Mesenchymal stem cell (in vitro differentiated cells and primary cell): ENCODE measurements around the gene DIPK1A.

Experiments used
- DNase-seq: peaks from one replicate; pipeline ENCODE4 v3.0.0-alpha.2; 2013
- H2AFZ ChIP-seq: one replicate; pipeline ENCODE4 v1.6.1; 2013; ENCODE audit warnings: low read depth, mild to moderate bottlenecking, control low read depth, inconsistent platforms, low read length, moderate library complexity
- H2AK5ac ChIP-seq: 2 replicates; pipeline ENCODE4 v1.6.1; 2013; ENCODE audit warnings: low read length, moderate library complexity, mild to moderate bottlenecking, inconsistent platforms; ENCODE audit not compliant: severe bottlenecking
- H2BK120ac ChIP-seq: one replicate; pipeline ENCODE4 v1.6.1; 2013; ENCODE audit warnings: low read depth, mild to moderate bottlenecking, inconsistent platforms, low read length, moderate library complexity
- H2BK12ac ChIP-seq, 2 experiments: one replicate each; pipeline ENCODE4 v1.6.1; 2013; ENCODE audit warnings: inconsistent platforms in 2 of 2, low read length in 2 of 2, mild to moderate bottlenecking in 2 of 2, moderate library complexity in 2 of 2, control low read depth in 1 of 2
- H2BK15ac ChIP-seq: one replicate; pipeline ENCODE4 v1.6.1; 2013; ENCODE audit warnings: mild to moderate bottlenecking, low read depth, inconsistent platforms; ENCODE audit not compliant: poor library complexity, severe bottlenecking
- H2BK5ac ChIP-seq: 2 replicates; pipeline ENCODE4 v1.6.1; 2013; ENCODE audit warnings: low read depth, mild to moderate bottlenecking, low read length, control low read depth, inconsistent platforms; ENCODE audit not compliant: poor library complexity, severe bottlenecking
- H3K14ac ChIP-seq, 2 experiments: one replicate each; pipeline ENCODE4 v1.6.1; 2013; ENCODE audit warnings: inconsistent platforms in 2 of 2, low read length in 2 of 2, control low read depth in 1 of 2, mild to moderate bottlenecking in 1 of 2, moderate library complexity in 1 of 2
- H3K18ac ChIP-seq, 2 experiments: one replicate each; pipeline ENCODE4 v1.6.1; 2013; ENCODE audit warnings: inconsistent platforms in 2 of 2, low read length in 2 of 2, control low read depth in 1 of 2, low read depth in 1 of 2, mild to moderate bottlenecking in 1 of 2
- H3K23ac ChIP-seq, 2 experiments: one replicate each; pipeline ENCODE4 v1.6.1; 2013; ENCODE audit warnings: inconsistent platforms in 2 of 2, low read length in 2 of 2, mild to moderate bottlenecking in 2 of 2, moderate library complexity in 2 of 2, control low read depth in 1 of 2
- H3K27ac ChIP-seq: 2 replicates; pipeline ENCODE4 v1.5.1; 2013; ENCODE audit warnings: mild to moderate bottlenecking, moderate library complexity, low read length, control low read depth, inconsistent platforms; ENCODE audit not compliant: poor library complexity, severe bottlenecking
- H3K27me3 ChIP-seq, 2 experiments: 2 replicates each; pipeline versions ENCODE4 v1.6.1 to v1.7.0; 2013; ENCODE audit warnings: low read length in 2 of 2, mild to moderate bottlenecking in 2 of 2, moderate library complexity in 2 of 2, control low read depth in 1 of 2, inconsistent platforms in 1 of 2; ENCODE audit not compliant: control insufficient read depth in 1 of 2, insufficient read depth in 1 of 2
- H3K36me3 ChIP-seq, 2 experiments: 2 replicates each; pipeline versions ENCODE4 v1.6.1 to v1.7.0; 2013; ENCODE audit warnings: low read length in 2 of 2, control low read depth in 1 of 2, inconsistent platforms in 1 of 2, low read depth in 1 of 2, mild to moderate bottlenecking in 1 of 2; ENCODE audit not compliant: insufficient read depth in 2 of 2, control insufficient read depth in 1 of 2
- H3K4ac ChIP-seq, 2 experiments: one replicate each; pipeline ENCODE4 v1.6.1; 2013; ENCODE audit warnings: inconsistent platforms in 2 of 2, low read length in 2 of 2, mild to moderate bottlenecking in 2 of 2, moderate library complexity in 2 of 2, control low read depth in 1 of 2, low read depth in 1 of 2
- H3K4me1 ChIP-seq: 2 replicates; pipeline ENCODE4 v1.6.1; 2013; ENCODE audit warnings: low read depth, low read length, control low read depth; ENCODE audit not compliant: control insufficient read depth, insufficient read depth
- H3K4me2 ChIP-seq: 2 replicates; pipeline ENCODE4 v1.6.1; 2013; ENCODE audit warnings: low read length, mild to moderate bottlenecking, inconsistent platforms; ENCODE audit not compliant: poor library complexity, severe bottlenecking
- H3K4me3 ChIP-seq, 2 experiments: 2 replicates each; pipeline versions ENCODE4 v1.5.1 to v1.7.0; 2013; ENCODE audit warnings: low read length in 2 of 2, mild to moderate bottlenecking in 2 of 2, control low read depth in 1 of 2, low read depth in 1 of 2; ENCODE audit not compliant: insufficient read depth in 1 of 2
- H3K79me1 ChIP-seq: replicated peaks from 2 replicates; pipeline ENCODE4 v1.6.1; 2013; ENCODE audit warnings: mild to moderate bottlenecking, control low read depth, low read length, inconsistent platforms; ENCODE audit not compliant: poor library complexity, severe bottlenecking
- H3K9ac ChIP-seq: 2 replicates; pipeline ENCODE4 v1.7.0; 2013; ENCODE audit warnings: mild to moderate bottlenecking, low read length, moderate library complexity
- H3K9me3 ChIP-seq: 2 replicates; pipeline ENCODE4 v1.7.0; 2013; ENCODE audit warnings: mild to moderate bottlenecking, low read length; ENCODE audit not compliant: control insufficient read depth
- H4K8ac ChIP-seq: one replicate; pipeline ENCODE4 v1.6.1; 2013; ENCODE audit warnings: inconsistent platforms, mild to moderate bottlenecking, low read length, moderate library complexity
- H4K91ac ChIP-seq: one replicate; pipeline ENCODE4 v1.6.1; 2013; ENCODE audit warnings: mild to moderate bottlenecking, low read length, inconsistent platforms
- WGBS: methylation state at CpG from one replicate; pipeline ENCODE4 v1.1.7; 2013; ENCODE audit warnings: mixed read lengths; 5-methylcytosine and 5-hydroxymethylcytosine counted together

The DIPK1A gene

GRCh38 chr1:92820024-92820423 is 141.2 kb downstream of the DIPK1A start:
- no peaks in the 10 kb centered on the region for H3K36me3 ChIP-seq
- H4K8ac ChIP-seq = no peak overlapping the region
- H3K27me3 ChIP-seq = no peaks in the 10 kb centered on the region
- 77% methylated on average over 3 of the region's 3 CpGs for WGBS
- H3K23ac ChIP-seq = no peak overlapping the region
- no peak overlapping the region for H2BK12ac ChIP-seq
- no peak overlapping the region for H3K4me2 ChIP-seq
- no peaks in the 10 kb centered on the region for H3K79me1 ChIP-seq
- no peak for DNase-seq
- H3K9me3 ChIP-seq = no peaks in the 10 kb centered on the region
- no peak overlapping the region for H2BK15ac ChIP-seq
- H4K91ac ChIP-seq = no peak overlapping the region
- no peak overlapping the region for H2BK120ac ChIP-seq
- peaks cover 2% of the 10 kb centered on the region for H3K4me1 ChIP-seq
- H3K27ac ChIP-seq = no peak overlapping the region
- no peak overlapping the region for H3K9ac ChIP-seq
- no peak overlapping the region for H3K18ac ChIP-seq
- no peak overlapping the region for H2BK5ac ChIP-seq
- no peak overlapping the region for H3K4ac ChIP-seq
- H2AFZ ChIP-seq = no peak overlapping the region
- no peak overlapping the region for H3K4me3 ChIP-seq
- no peak overlapping the region for H3K14ac ChIP-seq
- no peak overlapping the region for H2AK5ac ChIP-seq

- Histone ChIP-seq H3K27ac (no peak overlapping the region), H2BK5ac (no peak overlapping the region), H3K9me3 (no peaks in the 10 kb centered on the region), H3K27me3 (no peaks in the 10 kb centered on the region), H3K4me1 (peaks cover 2% of the 10 kb centered on the region), H2AK5ac (no peak overlapping the region), H3K4ac (no peak overlapping the region), H3K23ac (no peak overlapping the region), H3K36me3 (no peaks in the 10 kb centered on the region), H2BK120ac (no peak overlapping the region), H3K18ac (no peak overlapping the region), H4K91ac (no peak overlapping the region), H3K14ac (no peak overlapping the region), H4K8ac (no peak overlapping the region), H2BK12ac (no peak overlapping the region), H3K4me2 (no peak overlapping the region), H2BK15ac (no peak overlapping the region), H2AFZ (no peak overlapping the region), H3K9ac (no peak overlapping the region), H3K79me1 (no peaks in the 10 kb centered on the region), H3K4me3 (no peak overlapping the region)
- no peak for DNase-seq
- WGBS = 92% methylated on average over 3 of the region's 3 CpGs
These were observed 143.1 kb downstream of the DIPK1A start for GRCh38 chr1:92817986-92818764.

- H3K23ac ChIP-seq = no peak overlapping the region
- no peak overlapping the region for H2BK15ac ChIP-seq
- no peak overlapping the region for H2AK5ac ChIP-seq
- no peak overlapping the region for H3K9ac ChIP-seq
- H3K14ac ChIP-seq = no peak overlapping the region
- H3K27ac ChIP-seq = no peak overlapping the region
- H3K18ac ChIP-seq = no peak overlapping the region
- no peaks in the 10 kb centered on the region for H3K27me3 ChIP-seq
- no peak overlapping the region for H3K4me3 ChIP-seq
- H3K4ac ChIP-seq = no peak overlapping the region
- no peak overlapping the region for H3K4me2 ChIP-seq
- H2BK5ac ChIP-seq = no peak overlapping the region
- no peak overlapping the region for H2BK120ac ChIP-seq
- no peak for DNase-seq
- no peak overlapping the region for H4K91ac ChIP-seq
- WGBS = 81% methylated on average over 1 of the region's 1 CpG
- H3K79me1 ChIP-seq = no peaks in the 10 kb centered on the region
- H2AFZ ChIP-seq = no peak overlapping the region
- no peaks in the 10 kb centered on the region for H3K9me3 ChIP-seq
- H2BK12ac ChIP-seq = no peak overlapping the region
- H3K36me3 ChIP-seq = no peaks in the 10 kb centered on the region
- no peaks in the 10 kb centered on the region for H3K4me1 ChIP-seq
- no peak overlapping the region for H4K8ac ChIP-seq
These were observed 144.0 kb downstream of the DIPK1A start for GRCh38 chr1:92817137-92817697.

GRCh38 chr1:92816732-92817131 is 144.5 kb downstream of the DIPK1A start:
- H3K23ac ChIP-seq = no peak overlapping the region
- H4K8ac ChIP-seq = no peak overlapping the region
- no peak for DNase-seq
- no peak overlapping the region for H3K4me2 ChIP-seq
- H3K27ac ChIP-seq = no peak overlapping the region
- no peak overlapping the region for H2BK12ac ChIP-seq
- no peak overlapping the region for H2BK120ac ChIP-seq
- no peaks in the 10 kb centered on the region for H3K36me3 ChIP-seq
- H3K4me3 ChIP-seq = no peak overlapping the region
- no peak overlapping the region for H2BK15ac ChIP-seq
- WGBS = 81% methylated on average over 2 of the region's 2 CpGs
- no peaks in the 10 kb centered on the region for H3K4me1 ChIP-seq
- no peaks in the 10 kb centered on the region for H3K9me3 ChIP-seq
- H3K27me3 ChIP-seq = no peaks in the 10 kb centered on the region
- H2BK5ac ChIP-seq = no peak overlapping the region
- no peak overlapping the region for H4K91ac ChIP-seq
- H3K14ac ChIP-seq = no peak overlapping the region
- no peak overlapping the region for H2AK5ac ChIP-seq
- no peaks in the 10 kb centered on the region for H3K79me1 ChIP-seq
- no peak overlapping the region for H3K18ac ChIP-seq
- H3K4ac ChIP-seq = no peak overlapping the region
- H2AFZ ChIP-seq = no peak overlapping the region
- H3K9ac ChIP-seq = no peak overlapping the region
